SK-N-SH treated with all-trans-retinoic acid at 6 μM for 48 hours (cell line): ENCODE measurements around the gene POMGNT1.

ENCODE experiments used
- ATAC-seq: fragments of 200-7000 bp; cut with Tn5 transposase; 3 replicates; pipeline ENCODE4 v1.9.1; 2020; ENCODE audit warnings: mild to moderate bottlenecking, moderate library complexity
- ESRRG ChIP-seq: fragments of 250-450 bp; sonication (Bioruptor Pico); IDR thresholded peaks from 2 replicates; pipeline ENCODE4 v1.6.1; 2021; ENCODE audit warnings: mild to moderate bottlenecking
- GLIS3 ChIP-seq: fragments of 250-450 bp; sonication (Bioruptor Pico); IDR thresholded peaks from 2 replicates; pipeline ENCODE4 v1.5.0; 2020; ENCODE audit warnings: mild to moderate bottlenecking, moderate library complexity
- ISL1 ChIP-seq: fragments of 250-450 bp; sonication (Bioruptor Pico); IDR thresholded peaks from 2 replicates; pipeline ENCODE4 v2.1.2; 2022; ENCODE audit warnings: mild to moderate bottlenecking, moderate library complexity
- PATZ1 ChIP-seq: fragments of 250-450 bp; sonication (Bioruptor Pico); IDR thresholded peaks from 2 replicates; pipeline ENCODE4 v1.8.0; 2020; ENCODE audit warnings: mild to moderate bottlenecking, moderate library complexity, borderline replicate concordance
- PPARA ChIP-seq: fragments of 250-450 bp; sonication (Bioruptor Pico); IDR thresholded peaks from 2 replicates; pipeline ENCODE4 v1.5.0; 2020; ENCODE audit warnings: mild to moderate bottlenecking, borderline replicate concordance
- SNAI2 ChIP-seq: fragments of 250-450 bp; sonication (Bioruptor Pico); IDR thresholded peaks from 2 replicates; pipeline ENCODE4 v1.5.0; 2020; ENCODE audit warnings: mild to moderate bottlenecking, moderate library complexity
- TSHZ2 ChIP-seq: fragments of 250-450 bp; sonication (Bioruptor Pico); IDR thresholded peaks from 2 replicates; pipeline ENCODE4 v1.5.0; 2020; ENCODE audit warnings: mild to moderate bottlenecking, moderate library complexity
- ZNF565 ChIP-seq: fragments of 450-650 bp; formaldehyde crosslinking; conservative IDR thresholded peaks from 2 replicates; pipeline ENCODE4 v1.5.0; 2020; ENCODE audit warnings: low read depth, mild to moderate bottlenecking, moderate library complexity
- ZNF70 ChIP-seq: fragments of 450-650 bp; formaldehyde crosslinking; IDR thresholded peaks from 2 replicates; pipeline ENCODE4 v1.5.0; 2020; ENCODE audit warnings: mild to moderate bottlenecking, moderate library complexity
- ZNF8 ChIP-seq: fragments of 450-650 bp; formaldehyde crosslinking; IDR thresholded peaks from 2 replicates; pipeline ENCODE4 v1.5.0; 2020; ENCODE audit warnings: mild to moderate bottlenecking, moderate library complexity
- TF ChIP-seq, protein P1 (sequence below): fragments of 250-450 bp; sonication (Bioruptor Pico); IDR thresholded peaks from 2 replicates; pipeline ENCODE4 v1.5.1; 2021; ENCODE audit warnings: mild to moderate bottlenecking, moderate library complexity

POMGNT1 gene

GRCh38 chr1:46150085-46150484 is 48.1 kb downstream of the POMGNT1 start (continued):
- TF ChIP-seq TSHZ2 = no peak
- no peak for TF ChIP-seq ZNF565 (CRISPR knock-in tag)
- no peak for TF ChIP-seq ISL1 (CRISPR knock-in tag)
- TF ChIP-seq SNAI2 (CRISPR knock-in tag) = no peak
- TF ChIP-seq ZNF70 (CRISPR knock-in tag) = no peak
- TF ChIP-seq ESRRG (CRISPR knock-in tag) = no peak

DNA sequence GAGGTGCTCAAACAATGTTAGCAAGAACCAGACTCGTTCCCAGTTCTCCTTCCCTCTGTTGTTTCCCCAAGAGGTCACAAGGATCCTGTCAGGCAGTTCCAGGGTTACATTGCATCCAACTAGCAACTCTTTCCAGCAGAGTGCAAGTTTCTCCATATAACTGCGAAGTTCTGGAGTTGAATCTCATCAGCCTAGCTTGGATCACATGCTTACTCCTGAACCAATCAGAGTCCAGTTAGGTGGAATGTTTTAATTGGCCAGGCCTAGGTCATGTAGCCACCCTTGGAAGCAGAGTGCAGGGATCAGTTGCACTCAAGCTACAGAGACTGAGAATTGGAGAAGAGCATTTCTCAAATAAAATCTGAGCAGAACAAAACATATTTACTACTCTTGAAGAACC is 49.9 kb downstream of the POMGNT1 start:
- TF ChIP-seq, protein P1, sequence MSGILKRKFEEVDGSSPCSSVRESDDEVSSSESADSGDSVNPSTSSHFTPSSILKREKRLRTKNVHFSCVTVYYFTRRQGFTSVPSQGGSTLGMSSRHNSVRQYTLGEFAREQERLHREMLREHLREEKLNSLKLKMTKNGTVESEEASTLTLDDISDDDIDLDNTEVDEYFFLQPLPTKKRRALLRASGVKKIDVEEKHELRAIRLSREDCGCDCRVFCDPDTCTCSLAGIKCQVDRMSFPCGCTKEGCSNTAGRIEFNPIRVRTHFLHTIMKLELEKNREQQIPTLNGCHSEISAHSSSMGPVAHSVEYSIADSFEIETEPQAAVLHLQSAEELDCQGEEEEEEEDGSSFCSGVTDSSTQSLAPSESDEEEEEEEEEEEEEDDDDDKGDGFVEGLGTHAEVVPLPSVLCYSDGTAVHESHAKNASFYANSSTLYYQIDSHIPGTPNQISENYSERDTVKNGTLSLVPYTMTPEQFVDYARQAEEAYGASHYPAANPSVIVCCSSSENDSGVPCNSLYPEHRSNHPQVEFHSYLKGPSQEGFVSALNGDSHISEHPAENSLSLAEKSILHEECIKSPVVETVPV (CRISPR knock-in tag) = no peak
- no peak for TF ChIP-seq ZNF8
- no peak for TF ChIP-seq PATZ1 (CRISPR knock-in tag)
- no peak for TF ChIP-seq ZNF565 (CRISPR knock-in tag)
- TF ChIP-seq SNAI2 (CRISPR knock-in tag) = no peak
- no peak for TF ChIP-seq GLIS3 (CRISPR knock-in tag)
- TF ChIP-seq ZNF70 (CRISPR knock-in tag) = no peak
- TF ChIP-seq PPARA = no peak
- ATAC-seq = no peak
